ENCODE results near the gene TBXAS1.
A peak's percentile ranks its signal among the peaks of the same experiment; 100 is the strongest.
"Not testable (repeated sequence)": the region's sequence is repeated elsewhere in the genome, so short reads cannot be mapped to it uniquely, and the experiment has no call there.

Gene TBXAS1

GRCh38 chr7:139893461-139893860, 64.4 kb downstream of the TBXAS1 start:
- DNase-seq (ENCODE audit: low spot score): no peak

GRCh38 chr7:139893999-139894398, 64.9 kb downstream of the TBXAS1 start:
- DNase-seq (ENCODE audit: low spot score): no peak

GRCh38 chr7:139895141-139895829, 66.2 kb downstream of the TBXAS1 start:
- no peak for DNase-seq (ENCODE audit: low spot score)

- DNase-seq (ENCODE audit: low spot score): no peak
These were observed 67.2 kb downstream of the TBXAS1 start for GRCh38 chr7:139896288-139896687.

GRCh38 chr7:139896831-139897230, 67.8 kb downstream of the TBXAS1 start:
- no peak for DNase-seq (ENCODE audit: low spot score)

GRCh38 chr7:139897422-139898090, 68.5 kb downstream of the TBXAS1 start:
- DNase-seq (ENCODE audit: low spot score): peak; percentile 9

DNA sequence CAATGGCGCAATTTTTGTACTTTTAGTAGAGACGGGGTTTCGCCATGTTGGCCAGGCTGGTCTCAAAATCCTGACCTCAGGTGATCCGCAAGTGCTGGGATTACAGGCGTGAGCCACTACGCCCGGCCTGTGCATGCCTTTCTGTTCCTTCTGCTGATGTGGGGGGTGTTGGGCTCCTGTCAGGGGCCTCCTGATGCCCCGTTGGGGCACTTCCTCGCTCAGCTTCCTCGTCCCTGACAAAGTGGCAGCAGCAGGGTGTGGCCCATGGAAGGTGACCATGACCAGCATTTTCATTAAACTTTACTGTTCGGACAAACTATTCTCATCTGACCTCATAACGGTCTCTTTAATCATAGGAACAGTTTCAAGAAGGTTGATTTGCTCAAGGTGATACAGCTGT, 69.4 kb downstream of the TBXAS1 start:
- DNase-seq (ENCODE audit: low spot score): no peak

DNA sequence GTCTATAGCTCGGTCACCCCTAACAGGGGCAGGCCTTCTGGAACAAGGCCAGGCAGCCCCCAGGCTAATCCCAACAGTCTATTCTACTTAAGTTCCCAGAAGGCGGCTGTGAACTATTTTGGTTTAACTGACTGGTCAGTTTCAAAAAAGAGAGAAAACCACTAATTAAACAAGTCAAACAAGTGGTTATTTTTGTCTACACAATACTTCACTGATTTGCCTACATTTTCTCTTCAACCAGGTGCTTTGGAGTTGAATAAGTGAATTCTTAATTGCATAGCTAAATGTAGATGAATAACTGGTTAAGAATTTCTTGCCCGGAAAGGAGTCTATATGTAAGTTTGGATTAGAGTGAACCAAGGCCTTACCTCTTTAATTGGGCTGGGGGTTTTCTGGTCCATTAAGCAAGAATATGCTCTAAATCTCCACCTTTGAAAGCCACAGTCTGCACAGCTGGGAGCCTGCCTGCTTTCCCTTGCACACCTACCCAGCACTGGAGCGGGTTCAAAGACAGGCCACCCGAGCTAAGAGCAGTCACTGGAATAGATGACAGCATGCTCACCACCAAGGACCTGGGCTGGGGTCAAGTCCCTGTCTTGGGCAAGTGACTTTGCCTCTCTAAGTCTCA, 70.4 kb downstream of the TBXAS1 start:
- no peak for DNase-seq (ENCODE audit: low spot score)

DNA sequence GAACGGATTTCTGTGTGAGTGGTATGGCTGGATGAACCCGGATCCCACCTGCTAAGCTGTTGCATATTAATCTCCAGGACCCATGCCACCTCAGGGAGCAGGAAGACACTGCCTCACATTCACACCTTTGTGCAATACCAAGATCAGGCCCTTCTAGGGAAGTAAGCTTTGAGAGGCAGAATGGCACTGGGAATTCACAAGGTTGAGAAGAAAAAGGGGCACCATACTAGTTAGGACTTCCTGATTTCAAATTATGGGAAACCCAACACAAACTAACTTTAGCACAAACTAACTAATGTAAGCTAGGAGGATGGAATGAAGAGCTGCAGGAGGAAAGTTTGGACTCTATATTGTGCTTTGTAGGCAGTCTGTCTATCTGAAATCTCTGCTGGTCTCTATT, 71.3 kb downstream of the TBXAS1 start:
- no peak for DNase-seq (ENCODE audit: low spot score)

- DNase-seq (ENCODE audit: low spot score): no peak
These were observed 72.2 kb downstream of the TBXAS1 start for GRCh38 chr7:139901056-139901795.

DNA sequence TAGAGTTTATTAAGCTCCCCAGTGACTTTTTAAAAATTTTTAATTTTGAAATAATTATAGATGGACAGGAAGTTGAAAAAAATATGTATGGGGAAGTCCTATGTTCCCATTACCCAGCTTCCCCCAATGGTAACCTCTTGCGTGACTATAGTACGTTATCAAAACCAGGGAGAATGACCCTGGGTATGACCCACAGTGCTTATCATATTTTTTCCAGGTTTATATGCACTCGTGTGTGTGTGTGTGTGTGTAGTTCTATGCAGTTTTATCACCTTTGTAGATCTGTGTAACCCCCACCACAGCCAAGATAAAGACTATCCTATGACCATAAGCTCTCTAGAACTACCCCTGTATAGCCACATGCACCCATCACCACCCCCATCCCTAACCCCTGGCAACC, 72.8 kb downstream of the TBXAS1 start:
- no peak for DNase-seq (ENCODE audit: low spot score)

DNA sequence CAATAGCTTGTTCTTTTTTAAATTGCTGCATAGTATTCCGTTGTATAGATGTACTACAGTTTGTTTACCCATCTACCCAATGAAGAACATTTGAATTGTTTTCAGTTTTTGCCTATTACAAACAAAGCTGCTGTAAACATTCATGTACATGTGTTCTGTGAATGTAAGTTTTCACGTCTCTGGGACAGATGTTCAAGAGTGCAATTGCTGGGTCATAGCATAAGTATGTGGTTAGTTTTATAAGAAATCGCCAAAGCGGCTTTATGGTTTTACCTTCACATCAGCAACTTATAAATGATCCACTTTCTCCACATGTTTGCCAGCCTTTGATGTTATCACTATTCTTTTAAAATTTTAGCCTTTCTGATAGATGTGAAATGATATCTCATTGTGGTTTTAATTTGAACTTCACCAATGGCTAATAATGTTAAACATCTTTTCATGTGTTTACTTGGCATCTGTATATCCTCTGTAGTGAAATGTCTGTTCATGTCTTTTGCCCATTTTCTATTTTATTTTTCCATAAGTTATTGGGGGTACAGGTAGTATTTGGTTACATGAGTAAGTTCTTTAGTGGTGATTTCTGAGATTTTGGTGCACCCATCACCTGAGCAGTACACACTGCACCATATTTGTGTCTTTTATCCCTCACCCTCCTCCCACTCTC, 73.5 kb downstream of the TBXAS1 start:
- no peak for DNase-seq (ENCODE audit: low spot score)

DNA sequence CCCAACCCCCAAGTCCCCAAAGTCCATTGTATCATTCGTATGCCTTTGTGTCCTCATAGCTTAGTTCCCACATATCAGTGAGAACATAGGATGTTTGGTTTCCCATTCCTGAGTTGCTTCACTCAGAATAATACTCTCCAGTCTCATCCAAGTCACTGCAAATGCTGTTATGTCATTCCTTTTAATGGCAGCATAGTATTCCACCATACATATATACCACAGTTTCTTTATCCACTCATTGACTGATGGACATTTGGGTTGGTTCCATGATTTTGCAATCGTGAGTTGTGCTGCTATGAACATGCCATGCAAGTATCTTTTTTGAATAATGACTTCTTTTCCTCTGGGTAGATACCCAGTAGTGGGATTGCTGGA, 74.0 kb downstream of the TBXAS1 start:
- DNase-seq (ENCODE audit: low spot score): not testable (repeated sequence)

DNA sequence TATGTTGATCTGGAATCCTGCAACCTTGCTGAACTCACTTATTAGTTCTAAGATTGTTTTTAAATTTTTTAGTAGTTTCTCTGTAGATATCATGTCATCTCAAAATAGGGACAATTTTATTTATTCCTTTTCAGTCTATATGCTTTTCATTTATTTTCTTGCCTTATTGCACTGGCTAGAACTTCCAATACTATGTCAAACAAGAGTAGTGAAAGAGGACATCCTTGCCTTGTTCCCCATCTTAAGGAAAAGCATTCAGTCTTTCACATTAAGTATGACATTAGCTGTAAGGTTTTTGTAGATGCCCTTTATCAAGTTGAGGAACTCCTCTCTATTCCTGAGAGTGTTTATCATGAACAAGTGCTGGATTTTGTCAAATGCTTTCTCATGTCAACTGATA, 77.8 kb downstream of the TBXAS1 start:
- no peak for DNase-seq (ENCODE audit: low spot score)

DNA sequence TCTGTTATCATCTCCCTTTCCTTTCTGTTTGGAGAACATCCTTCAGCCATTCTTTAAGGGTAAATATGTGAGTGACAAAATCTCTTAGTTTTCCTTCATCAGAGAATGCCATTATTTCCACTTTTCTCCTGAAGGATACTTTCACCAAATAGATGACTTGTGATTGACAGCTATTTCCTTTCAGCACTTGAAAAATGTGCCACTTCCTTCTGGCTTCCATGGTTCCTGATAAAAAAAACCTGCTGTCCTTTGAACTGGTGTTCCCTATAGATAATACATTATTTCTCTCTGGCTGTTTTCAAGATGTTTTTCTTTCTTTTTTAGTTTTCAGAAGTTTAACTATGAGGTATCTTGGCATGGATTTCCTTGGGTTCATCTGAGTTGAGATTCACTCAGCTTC, 79.7 kb downstream of the TBXAS1 start:
- no peak for DNase-seq (ENCODE audit: low spot score)

DNA sequence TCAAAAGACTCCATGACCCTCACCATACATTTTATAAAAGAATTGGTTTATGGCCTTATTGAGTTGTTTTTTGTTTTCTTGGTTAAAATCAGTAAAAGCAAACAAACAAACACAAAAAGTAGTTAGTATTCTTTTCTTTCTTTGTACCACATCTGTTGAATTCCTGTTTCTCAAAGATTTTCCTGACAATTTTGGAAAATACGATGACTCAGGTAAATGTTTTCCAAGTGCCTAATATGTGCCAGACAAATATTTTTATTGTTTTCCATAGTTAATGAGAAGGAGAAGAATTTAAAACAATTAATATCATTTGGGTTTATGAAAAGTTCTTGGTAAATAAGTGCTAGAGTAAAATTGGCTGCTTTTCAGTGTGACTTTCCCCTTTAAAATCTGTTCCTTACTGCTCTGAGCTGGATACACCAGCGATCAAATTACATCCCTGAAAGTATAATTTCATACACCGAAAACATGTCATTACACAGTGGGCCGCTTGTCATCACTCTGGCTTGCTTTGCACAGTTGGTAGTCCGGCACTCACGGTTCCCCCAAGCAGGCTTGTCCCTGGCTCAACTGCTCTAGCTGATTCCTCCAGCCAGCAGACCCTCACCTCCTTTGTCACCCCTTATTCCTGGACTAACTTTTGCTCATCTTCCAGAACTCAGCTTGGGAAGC, 80.5 kb downstream of the TBXAS1 start:
- no peak for DNase-seq (ENCODE audit: low spot score)

DNA sequence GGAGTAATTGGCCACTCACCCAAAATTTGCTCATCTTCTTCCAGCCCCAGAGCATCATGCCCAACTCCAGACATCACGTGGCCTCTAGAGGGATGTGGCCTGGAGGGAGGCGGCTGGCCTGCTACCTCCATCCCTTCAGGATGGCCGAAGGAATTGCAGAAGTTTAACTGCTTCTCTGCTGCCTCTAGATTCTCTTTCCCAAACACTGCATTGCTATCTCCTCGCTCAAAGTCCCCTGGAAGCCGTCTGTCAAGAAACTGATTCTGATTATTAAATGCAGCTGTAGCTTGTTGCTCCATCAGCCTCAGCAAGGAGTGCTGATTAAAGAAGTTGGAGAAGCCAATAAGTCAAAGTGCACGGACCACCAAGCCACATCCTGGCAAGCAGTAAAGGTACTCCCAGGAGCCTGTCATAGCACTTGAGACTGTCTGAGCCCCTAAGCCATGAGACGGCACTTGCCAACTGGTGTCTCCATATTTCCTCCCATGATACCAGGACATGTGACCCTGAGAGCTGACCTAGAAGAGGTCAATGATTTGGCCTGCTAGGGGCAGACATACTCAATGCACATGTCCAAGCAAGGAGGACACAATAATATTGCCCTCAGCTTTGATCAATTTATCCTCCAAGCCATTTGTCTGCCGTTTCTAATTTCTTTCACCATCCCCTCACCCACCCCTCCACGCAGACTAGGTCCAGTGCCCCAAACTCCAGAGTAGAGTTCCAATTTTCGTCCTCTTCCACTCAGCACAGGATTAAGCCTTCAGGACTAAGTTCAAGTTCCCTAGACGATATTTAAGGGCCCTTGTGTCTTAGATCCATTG, 84.2 kb downstream of the TBXAS1 start:
- no peak for DNase-seq (ENCODE audit: low spot score)

DNA sequence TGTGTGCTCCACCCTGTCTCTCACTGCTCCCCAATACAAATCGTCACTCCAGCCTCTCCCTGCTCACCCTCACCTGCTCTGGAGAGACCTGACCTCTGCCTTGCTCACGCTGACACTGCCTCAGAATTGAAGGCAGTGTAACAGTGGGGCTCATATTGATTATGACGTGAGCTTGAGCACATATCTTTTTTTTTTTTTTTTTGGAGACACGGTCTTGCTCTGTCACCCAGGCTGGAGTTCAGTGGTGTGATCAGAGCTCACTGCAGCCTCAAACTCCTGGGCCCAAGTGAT, 84.7 kb downstream of the TBXAS1 start:
- DNase-seq (ENCODE audit: low spot score): no peak

DNA sequence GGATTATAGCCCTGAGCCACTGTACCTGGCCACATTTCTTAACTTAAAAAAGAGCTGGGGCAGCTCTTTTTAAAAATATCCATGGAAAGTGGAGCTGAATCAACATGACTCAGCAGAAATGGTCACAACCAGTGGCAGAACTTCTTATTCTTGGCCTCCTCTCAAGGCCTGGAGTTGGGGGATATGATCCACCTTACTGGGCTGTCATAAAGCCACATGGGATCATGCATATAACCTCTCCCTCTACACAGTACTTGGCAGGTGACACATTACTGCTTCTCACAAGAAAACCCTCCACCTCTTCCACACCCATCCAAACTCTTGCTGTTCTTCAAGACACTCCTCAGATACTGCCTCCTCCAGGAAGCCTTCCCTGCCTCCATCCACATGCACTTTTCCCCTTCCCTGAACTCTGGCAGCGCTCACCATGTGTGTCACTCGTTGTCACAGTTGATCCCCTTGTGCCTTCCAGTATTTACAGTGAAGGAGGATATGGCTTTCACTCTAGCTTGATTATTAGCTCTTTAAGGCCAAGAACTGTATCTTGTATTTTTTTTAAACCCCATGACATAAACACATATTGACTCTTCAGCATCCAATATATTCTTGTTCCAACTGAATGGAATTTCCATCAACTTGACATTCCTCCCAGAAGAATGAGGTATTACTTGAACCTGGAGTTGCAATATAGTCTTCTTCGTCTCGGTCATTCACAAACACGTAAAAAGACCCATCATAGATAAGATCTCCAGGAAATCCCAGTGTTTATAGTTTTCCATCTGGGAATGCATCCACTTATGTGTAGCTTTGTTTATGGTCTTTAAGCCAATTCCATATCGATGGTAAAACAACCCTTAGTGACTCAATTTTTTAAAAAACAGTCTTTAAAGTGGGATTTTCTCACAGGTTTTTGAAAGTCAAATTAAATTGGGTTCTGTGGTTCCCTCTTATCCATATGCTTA, 85.5 kb downstream of the TBXAS1 start:
- no peak for DNase-seq (ENCODE audit: low spot score)
